Stimulated activated CD8-positive, alpha-beta memory T cell treated with anti-CD3 and anti-CD28 coated beads, Interleukin-7, amount 100 ng/mL, for 1 hour (primary cell): ENCODE data around the gene PCBP3.
"Not testable (repeated sequence)": the region's sequence is repeated elsewhere in the genome, so short reads cannot be mapped to it uniquely, and the experiment has no call there.

ENCODE experiments used
- DNase-seq, 2 donors: peaks; one replicate each; pipeline ENCODE4 v3.0.0-alpha.2; 2020; ENCODE audit warnings: low read depth in 2 of 2

PCBP3 gene

DNA sequence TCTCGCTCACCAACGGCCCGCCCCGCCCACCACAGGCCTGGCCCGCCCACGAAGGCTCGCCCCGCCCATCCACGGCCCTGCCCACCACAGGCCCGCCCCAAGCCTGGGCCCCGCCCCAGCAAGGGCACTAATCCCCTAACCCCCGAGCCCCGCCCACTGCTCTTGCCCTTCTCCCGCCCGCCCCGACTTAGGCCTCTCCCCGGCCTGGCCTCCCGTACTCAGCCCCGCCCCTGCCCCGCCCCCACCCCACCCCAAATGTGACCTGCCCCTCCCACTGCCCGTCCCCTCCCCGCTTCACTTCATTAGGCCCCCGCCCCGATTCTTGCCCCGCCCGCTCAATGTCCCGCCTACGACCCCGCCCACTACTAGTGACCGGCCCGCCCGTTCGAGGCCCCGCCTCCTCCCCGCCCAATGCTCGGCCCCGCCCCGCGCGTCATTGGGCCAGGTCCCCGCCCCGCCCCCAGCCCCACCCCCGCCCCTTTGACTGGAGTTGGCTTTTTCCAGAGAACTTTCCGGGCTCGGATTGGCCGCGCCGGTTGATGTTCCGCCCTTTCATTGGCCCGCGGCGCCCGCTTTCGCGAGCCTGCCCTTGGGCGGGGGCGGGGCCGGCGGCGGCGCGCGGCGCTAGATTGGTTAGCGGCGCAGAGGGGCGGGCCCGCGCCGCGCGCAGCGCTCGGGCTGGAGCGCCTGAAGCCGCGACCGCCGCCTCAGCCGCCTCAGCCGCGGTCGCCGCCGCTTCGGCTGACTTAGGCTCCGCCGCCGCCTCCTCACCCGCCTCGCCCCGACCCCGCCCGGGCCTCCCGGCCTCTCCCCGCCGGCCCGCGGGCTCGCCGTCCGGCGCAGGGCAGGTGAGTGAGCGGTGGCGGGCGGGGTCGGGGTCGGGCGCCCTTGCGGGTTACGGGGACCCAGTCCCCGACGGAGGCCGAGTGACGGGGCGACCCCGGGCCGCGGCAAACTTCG is at the start of gene PCBP3:
TSS of gene PCBP3 (plus strand) at position 705 of the 960 bp plus-strand sequence. CDS start 206,361 bp downstream, outside the sequence.
- DNase-seq, result peak; percentile 61 to 84

DNA sequence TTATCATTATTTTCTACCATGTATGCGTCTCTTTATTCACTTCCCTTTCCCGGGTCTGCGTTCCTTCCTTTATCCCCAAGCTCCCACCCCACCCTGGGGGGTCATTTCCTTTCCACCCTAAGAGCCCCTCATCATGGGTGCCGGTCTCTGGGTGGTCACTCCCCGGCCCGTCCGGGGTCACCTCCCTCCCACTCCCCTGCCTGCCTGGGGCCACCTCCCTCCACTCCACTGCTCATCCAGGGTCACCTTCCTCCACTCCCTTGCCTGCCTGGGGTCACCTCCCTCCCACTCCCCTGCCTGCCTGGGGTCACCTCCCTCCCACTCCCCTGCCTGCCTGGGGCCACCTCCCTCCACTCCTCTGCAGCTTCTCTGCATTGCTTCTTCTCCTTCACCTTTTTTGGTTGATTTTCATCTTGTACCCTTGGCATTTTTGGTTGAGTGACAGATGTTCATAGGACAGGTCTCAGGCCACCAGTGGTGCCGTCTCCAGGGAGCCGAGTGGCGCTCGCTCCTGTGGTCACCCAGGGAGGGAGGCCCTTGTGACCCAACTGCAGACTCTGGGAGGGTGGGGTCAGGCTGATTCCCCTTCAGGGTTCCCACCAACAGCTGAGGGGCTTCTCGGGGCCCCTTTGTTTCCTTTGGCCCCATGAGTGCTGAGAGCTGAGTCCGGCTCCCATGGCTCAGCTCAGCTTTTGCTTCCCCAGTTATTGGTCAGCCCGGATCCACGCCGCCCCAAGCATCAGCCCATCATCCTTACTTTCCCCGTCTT is 48.6 kb upstream of the PCBP3 start:
- no peak for DNase-seq

- no peak for DNase-seq
These were observed 47.8 kb upstream of the PCBP3 start for GRCh38 chr21:45595574-45596295.

- DNase-seq, result peak; percentile 71 to 81
These were observed 46.7 kb upstream of the PCBP3 start for GRCh38 chr21:45596704-45597318.

GRCh38 chr21:45598109-45598508 is 45.4 kb upstream of the PCBP3 start:
- no peak for DNase-seq

GRCh38 chr21:45598666-45599065 is 44.9 kb upstream of the PCBP3 start:
- DNase-seq, result no peak

DNA sequence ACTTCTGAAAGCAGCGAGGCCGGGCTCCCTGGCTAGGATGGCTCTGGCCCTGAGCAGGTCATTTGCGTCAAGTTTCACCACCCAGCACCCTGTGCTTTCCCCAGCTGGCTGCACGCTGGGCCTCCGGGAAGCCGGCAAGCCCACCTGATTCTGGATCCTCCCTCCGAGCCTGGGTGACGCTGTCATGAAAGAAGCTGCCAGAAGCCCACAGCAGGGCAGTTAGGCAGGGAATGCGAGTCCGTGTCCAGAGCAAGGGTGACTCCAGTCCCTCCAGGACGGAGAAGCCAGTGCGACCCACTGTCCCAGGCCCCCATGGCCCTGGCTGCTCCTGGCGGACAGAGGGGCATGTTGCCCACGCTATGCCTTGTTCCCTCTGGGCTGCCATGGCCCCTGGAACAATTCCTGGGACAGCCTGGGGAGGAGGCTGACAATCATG is 44.4 kb upstream of the PCBP3 start:
- no peak for DNase-seq

DNA sequence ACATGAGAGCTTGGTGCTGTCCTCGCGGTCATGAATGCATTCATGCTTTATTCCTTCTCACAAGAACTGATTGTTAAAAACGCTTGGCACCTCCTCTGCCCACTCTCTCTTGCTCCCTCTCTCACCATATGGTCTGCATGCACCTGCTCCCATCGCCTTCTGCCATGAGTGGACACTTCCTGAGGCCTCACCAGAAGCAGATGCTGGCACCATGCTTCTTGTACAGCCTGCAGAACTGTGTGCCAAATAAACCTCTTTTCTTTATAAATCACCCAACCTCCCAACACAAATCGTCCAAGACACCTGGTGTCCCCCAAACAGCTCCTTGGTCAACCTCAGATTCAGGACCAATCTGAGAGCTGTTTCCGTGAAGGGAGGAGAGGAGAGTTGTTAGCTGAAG is 43.3 kb upstream of the PCBP3 start:
- no peak for DNase-seq

DNA sequence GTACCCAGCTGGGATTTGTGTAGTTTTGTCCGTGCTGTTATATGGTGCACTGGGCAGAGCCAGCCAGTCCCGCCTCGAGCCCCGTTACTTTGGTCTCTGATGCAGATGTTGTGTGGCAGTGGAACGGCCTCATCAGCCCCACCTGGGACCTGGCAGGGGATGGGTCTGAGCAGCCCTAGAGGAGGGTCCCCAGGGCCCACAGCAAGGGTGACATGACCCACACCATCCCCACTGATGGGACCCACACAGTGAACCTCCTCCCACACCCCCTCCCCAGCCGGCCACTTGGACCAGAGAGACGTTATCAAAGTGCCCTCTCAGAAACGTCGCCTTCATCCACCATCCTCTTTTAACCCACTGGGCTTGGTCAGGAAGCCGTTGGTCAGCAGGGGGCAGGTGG is 42.0 kb upstream of the PCBP3 start:
- no peak for DNase-seq

GRCh38 chr21:45602106-45602505 is 41.4 kb upstream of the PCBP3 start:
- no peak for DNase-seq

DNA sequence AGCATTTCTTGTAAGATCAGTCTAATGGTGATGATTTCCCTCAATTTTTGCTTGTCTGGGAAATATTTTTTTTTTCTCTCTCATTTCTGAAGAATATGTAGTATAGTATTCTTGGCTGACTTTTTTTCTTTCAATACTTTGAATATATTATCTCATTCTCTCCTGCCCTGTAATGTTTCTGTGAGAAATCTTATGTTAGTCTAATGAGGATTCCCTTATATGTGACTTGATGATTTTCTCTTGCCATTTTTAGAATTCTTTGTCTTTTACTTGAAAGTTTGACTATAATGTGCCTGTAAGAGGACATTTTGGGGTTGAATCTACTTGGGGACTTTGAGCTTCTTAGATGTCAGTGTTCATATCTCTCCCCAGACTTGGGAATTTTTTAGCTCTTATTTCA is 40.0 kb upstream of the PCBP3 start:
- DNase-seq, result no peak

GRCh38 chr21:45604681-45605080 is 38.8 kb upstream of the PCBP3 start:
- DNase-seq, result not testable (repeated sequence)

GRCh38 chr21:45607021-45607908 is 36.3 kb upstream of the PCBP3 start:
- DNase-seq, result no peak

DNA sequence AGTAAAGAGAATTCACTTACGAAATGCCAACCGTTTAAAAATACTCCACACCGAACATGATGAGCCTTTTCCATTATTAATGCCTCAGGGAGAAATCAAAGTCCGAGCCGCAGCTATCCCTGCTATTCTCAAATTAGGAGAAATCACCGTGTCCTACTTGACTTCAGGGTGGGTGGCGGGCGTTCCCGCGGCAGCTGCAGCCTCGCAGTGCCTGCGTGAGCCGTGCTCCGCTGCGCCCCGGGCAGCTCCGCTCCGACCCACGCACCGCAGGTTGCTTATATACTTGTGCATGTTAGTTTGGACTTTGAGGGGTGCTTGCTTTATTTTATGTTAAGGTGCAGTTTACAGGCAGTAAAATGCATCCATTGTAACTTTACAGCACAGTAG is 35.6 kb upstream of the PCBP3 start:
- no peak for DNase-seq

DNA sequence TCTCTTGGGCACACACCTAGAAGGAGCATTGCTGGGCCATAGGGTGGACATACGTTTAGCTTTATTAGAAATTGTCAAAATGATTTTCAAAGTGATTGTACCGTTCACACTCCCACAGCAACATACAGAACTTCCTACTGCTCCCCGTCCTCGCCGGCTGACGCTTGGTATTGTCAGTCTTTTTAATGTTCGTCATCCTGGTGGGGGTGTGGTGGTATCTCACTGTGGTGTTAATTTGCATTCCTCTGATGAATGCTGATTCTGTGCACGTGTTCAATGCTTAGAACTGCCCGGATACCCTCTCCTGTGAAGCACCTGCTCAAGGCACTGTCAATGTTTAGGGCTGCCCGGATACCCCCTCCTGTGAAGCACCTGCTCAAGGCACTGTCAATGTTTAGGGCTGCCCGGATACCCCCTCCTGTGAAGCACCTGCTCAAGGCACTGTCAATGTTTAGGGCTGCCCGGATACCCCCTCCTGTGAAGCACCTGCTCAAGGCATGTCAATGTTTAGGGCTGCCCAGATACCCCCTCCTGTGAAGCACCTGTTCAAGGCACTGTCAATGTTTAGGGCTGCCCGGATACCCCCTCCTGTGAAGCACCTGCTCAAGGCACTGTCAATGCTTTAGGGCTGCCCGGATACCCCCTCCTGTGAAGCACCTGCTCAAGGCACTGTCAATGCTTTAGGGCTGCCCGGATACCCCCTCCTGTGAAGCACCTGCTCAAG is 34.6 kb upstream of the PCBP3 start:
- DNase-seq, result not testable (repeated sequence)

GRCh38 chr21:45609616-45610015 is 33.9 kb upstream of the PCBP3 start:
- DNase-seq, result not testable (repeated sequence)

- no peak for DNase-seq
These were observed 32.2 kb upstream of the PCBP3 start for GRCh38 chr21:45611296-45611695.

- DNase-seq, result no peak
These were observed 31.4 kb upstream of the PCBP3 start for GRCh38 chr21:45611939-45612664.

DNA sequence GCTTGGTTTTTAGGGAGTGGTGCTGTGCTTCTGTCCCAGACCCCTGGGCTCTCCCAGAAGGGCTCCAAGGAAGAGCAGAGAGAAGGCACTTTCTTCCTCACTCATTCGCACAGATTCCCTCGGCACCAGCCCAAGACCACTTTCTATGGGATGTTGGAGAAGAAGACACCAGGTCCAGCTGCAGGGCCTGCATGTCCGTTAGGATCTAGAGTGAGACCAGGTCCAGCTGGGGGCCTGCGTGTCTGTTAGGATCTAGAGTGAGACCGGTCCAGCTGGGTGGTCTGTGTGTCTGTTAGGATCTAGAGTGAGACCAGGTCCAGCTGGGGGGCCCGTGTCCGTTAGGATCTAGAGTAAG is 30.9 kb upstream of the PCBP3 start:
- DNase-seq, result not testable (repeated sequence)
